ENCODE results near the gene SHTN1. TPM values are rescaled to one million over a fixed set of nuclear protein-coding genes. Genes with fewer than 3 reads are reported as not detected.

SHTN1 gene
- total RNA-seq, 2 experiments from 2014 or later, result 0.29 to 0.53 TPM

- Mint-ChIP-seq H3K27ac (no peak overlapping the region), H3K36me3 (peaks cover 2% of the 10 kb centered on the region), H3K9me3 (peaks cover 4% of the 10 kb centered on the region), H3K4me1 (ENCODE audit: low read depth) (peaks cover 13% of the 10 kb centered on the region), H3K27me3 (peaks cover 43% of the 10 kb centered on the region), H3K4me3 (no peak overlapping the region)
- POLR2A ChIA-PET, result no interaction called here
- intact Hi-C loops (cut with micrococcal nuclease), result no loop called here
- no peak for DNase-seq
- CTCF ChIA-PET, result no interaction called here
Measured at GRCh38 chr10:116852246-116852645, 152.7 kb downstream of the SHTN1 start.

- peak overlapping the region; percentile 42 for H3K4me3 Mint-ChIP-seq
- no peak for DNase-seq
- no peaks in the 10 kb centered on the region for H3K9me3 Mint-ChIP-seq
- intact Hi-C loops (cut with micrococcal nuclease), result no loop called here
- ChIA-PET CTCF (interaction anchor here (1.5 kb wide), 1 partner anchor 318 kb away, joined by 3 read pairs; no protein-coding TSS in a partner anchor), POLR2A (no interaction called here)
- H3K27ac Mint-ChIP-seq, result no peak overlapping the region
- H3K27me3 Mint-ChIP-seq, result peaks cover 57% of the 10 kb centered on the region
- peaks cover 13% of the 10 kb centered on the region for H3K4me1 Mint-ChIP-seq (ENCODE audit: low read depth)
- H3K36me3 Mint-ChIP-seq, result no peaks in the 10 kb centered on the region
Measured at GRCh38 chr10:116850058-116850611, 154.9 kb downstream of the SHTN1 start.

GRCh38 chr10:116849248-116850057, 155.5 kb downstream of the SHTN1 start, which contains the start of gene ENO4:
TSS of gene ENO4 (plus strand) at chr10:116849499. CDS start at chr10:116849567, 68 bp downstream.
- no peaks in the 10 kb centered on the region for H3K36me3 Mint-ChIP-seq
- H3K27ac Mint-ChIP-seq, result no peak within 1 kb of the TSS
- H3K4me1 Mint-ChIP-seq (ENCODE audit: low read depth), result peaks cover 13% of the 10 kb centered on the region
- intact Hi-C loops (cut with micrococcal nuclease), result loop anchor here (2.0 kb wide), 1 partner anchor 315 kb away; no protein-coding TSS in a partner anchor
- no peaks in the 10 kb centered on the region for H3K9me3 Mint-ChIP-seq
- peak; percentile 48 for DNase-seq
- ChIA-PET CTCF (interaction anchor here (1.5 kb wide), 1 partner anchor 319 kb away, joined by 3 read pairs; no protein-coding TSS in a partner anchor), POLR2A (no interaction called here)
- peaks cover 58% of the 10 kb centered on the region for H3K27me3 Mint-ChIP-seq
- H3K4me3 Mint-ChIP-seq, result peak within 1 kb of the TSS; percentile 54

GRCh38 chr10:116848944-116849247, 156.1 kb downstream of the SHTN1 start:
- H3K27me3 Mint-ChIP-seq, result peaks cover 58% of the 10 kb centered on the region
- ChIA-PET POLR2A (no interaction called here), CTCF (interaction anchor here (1.5 kb wide), 1 partner anchor 319 kb away, joined by 3 read pairs; no protein-coding TSS in a partner anchor)
- DNase-seq, result no peak
- no peaks in the 10 kb centered on the region for H3K9me3 Mint-ChIP-seq
- no peak overlapping the region for H3K27ac Mint-ChIP-seq
- H3K4me3 Mint-ChIP-seq, result peak overlapping the region; percentile 54
- no peaks in the 10 kb centered on the region for H3K36me3 Mint-ChIP-seq
- peaks cover 13% of the 10 kb centered on the region for H3K4me1 Mint-ChIP-seq (ENCODE audit: low read depth)
- intact Hi-C loops (cut with micrococcal nuclease), result loop anchor here (2.0 kb wide), 1 partner anchor 316 kb away; no protein-coding TSS in a partner anchor

GRCh38 chr10:116848032-116848943, 156.7 kb downstream of the SHTN1 start:
- Mint-ChIP-seq H3K4me3 (peak overlapping the region; percentile 54), H3K4me1 (ENCODE audit: low read depth) (peaks cover 13% of the 10 kb centered on the region), H3K9me3 (no peaks in the 10 kb centered on the region), H3K27ac (no peak overlapping the region), H3K27me3 (peaks cover 58% of the 10 kb centered on the region), H3K36me3 (no peaks in the 10 kb centered on the region)
- POLR2A ChIA-PET, result no interaction called here
- DNase-seq, result peak; percentile 47
- intact Hi-C loops (cut with micrococcal nuclease), result loop anchor here (2.0 kb wide), 1 partner anchor 317 kb away; no protein-coding TSS in a partner anchor
- CTCF ChIA-PET, result no interaction called here

- Mint-ChIP-seq H3K9me3 (no peaks in the 10 kb centered on the region), H3K4me3 (no peak overlapping the region), H3K4me1 (ENCODE audit: low read depth) (peaks cover 13% of the 10 kb centered on the region), H3K27me3 (peaks cover 46% of the 10 kb centered on the region), H3K36me3 (no peaks in the 10 kb centered on the region), H3K27ac (no peak overlapping the region)
- ChIA-PET CTCF (no interaction called here), POLR2A (no interaction called here)
- no peak for DNase-seq
- intact Hi-C loops (cut with micrococcal nuclease), result no loop called here
Measured at GRCh38 chr10:116845823-116846222, 159.2 kb downstream of the SHTN1 start.

- no peak for DNase-seq
- no peaks in the 10 kb centered on the region for H3K9me3 Mint-ChIP-seq
- H3K4me3 Mint-ChIP-seq, result no peak overlapping the region
- ChIA-PET POLR2A (no interaction called here), CTCF (interaction anchor here (1.1 kb wide), 2 partner anchors 43 to 334 kb away, joined by 3 read pairs; no protein-coding TSS in a partner anchor)
- H3K36me3 Mint-ChIP-seq, result no peaks in the 10 kb centered on the region
- no peaks in the 10 kb centered on the region for H3K4me1 Mint-ChIP-seq (ENCODE audit: low read depth)
- H3K27me3 Mint-ChIP-seq, result peaks cover 14% of the 10 kb centered on the region
- no peak overlapping the region for H3K27ac Mint-ChIP-seq
- intact Hi-C loops (cut with micrococcal nuclease), result no loop called here
Measured at GRCh38 chr10:116840389-116841075, 164.5 kb downstream of the SHTN1 start.

GRCh38 chr10:116838143-116838725, 166.8 kb downstream of the SHTN1 start:
- H3K27ac Mint-ChIP-seq, result no peak overlapping the region
- H3K27me3 Mint-ChIP-seq, result peaks cover 10% of the 10 kb centered on the region
- POLR2A ChIA-PET, result no interaction called here
- no peaks in the 10 kb centered on the region for H3K9me3 Mint-ChIP-seq
- intact Hi-C loops (cut with micrococcal nuclease), result no loop called here
- H3K4me1 Mint-ChIP-seq (ENCODE audit: low read depth), result no peaks in the 10 kb centered on the region
- no peak overlapping the region for H3K4me3 Mint-ChIP-seq
- no peaks in the 10 kb centered on the region for H3K36me3 Mint-ChIP-seq
- CTCF ChIA-PET, result interaction anchor here (0.9 to 1.3 kb wide), 3 partner anchors 41 to 51 kb away, joined by 3 read pairs; no protein-coding TSS in a partner anchor
- DNase-seq, result no peak

GRCh38 chr10:116836902-116837523, 168.0 kb downstream of the SHTN1 start:
- H3K36me3 Mint-ChIP-seq, result no peaks in the 10 kb centered on the region
- CTCF ChIA-PET, result interaction anchor here (1.0 to 1.3 kb wide), 2 partner anchors 40 to 49 kb away, joined by 3 read pairs; no protein-coding TSS in a partner anchor
- H3K27me3 Mint-ChIP-seq, result peaks cover 6% of the 10 kb centered on the region

GRCh38 chr10:116836083-116836482, 168.9 kb downstream of the SHTN1 start:
- no peaks in the 10 kb centered on the region for H3K4me1 Mint-ChIP-seq (ENCODE audit: low read depth)
- POLR2A ChIA-PET, result no interaction called here
- H3K4me3 Mint-ChIP-seq, result no peak overlapping the region
- no peaks in the 10 kb centered on the region for H3K36me3 Mint-ChIP-seq
- CTCF ChIA-PET, result no interaction called here
- no peaks in the 10 kb centered on the region for H3K9me3 Mint-ChIP-seq
- no peak overlapping the region for H3K27ac Mint-ChIP-seq
- H3K27me3 Mint-ChIP-seq, result peaks cover 6% of the 10 kb centered on the region
- no peak for DNase-seq
- intact Hi-C loops (cut with micrococcal nuclease), result no loop called here

More at GRCh38 chr10:116836902-116837523, 168.0 kb downstream of the SHTN1 start:
- POLR2A ChIA-PET, result no interaction called here
- Mint-ChIP-seq H3K9me3 (no peaks in the 10 kb centered on the region), H3K27ac (no peak overlapping the region), H3K4me1 (ENCODE audit: low read depth) (no peaks in the 10 kb centered on the region), H3K4me3 (no peak overlapping the region)
- intact Hi-C loops (cut with micrococcal nuclease), result no loop called here
- no peak for DNase-seq

- Mint-ChIP-seq H3K9me3 (no peaks in the 10 kb centered on the region), H3K4me3 (no peak overlapping the region), H3K27me3 (peaks cover 6% of the 10 kb centered on the region), H3K4me1 (ENCODE audit: low read depth) (no peaks in the 10 kb centered on the region), H3K27ac (no peak overlapping the region), H3K36me3 (no peaks in the 10 kb centered on the region)
- DNase-seq, result no peak
- ChIA-PET POLR2A (no interaction called here), CTCF (no interaction called here)
- intact Hi-C loops (cut with micrococcal nuclease), result no loop called here
Measured at GRCh38 chr10:116835658-116836057, 169.3 kb downstream of the SHTN1 start.

Measured in activated CD4-positive, alpha-beta memory T cell treated with anti-CD3 and anti-CD28 coated beads for 36 hours (primary cell).